ENCODE measurements around the gene PRKG1. TPM values are rescaled to one million over a fixed set of nuclear protein-coding genes. Genes with fewer than 3 reads are reported as not detected.

PRKG1 gene
- total and polyA plus RNA-seq, 2 of the 4 experiments (the other 2 are of a cell fraction) = 3.5 to 18.3 TPM

GRCh38 chr10:51630640-51631005 is 556.3 kb downstream of the PRKG1 start:
- Histone ChIP-seq H3K23ac (ENCODE audit: low read depth, low read length) (no peak overlapping the region), H2BK5ac (ENCODE audit: low read depth, low read length, poor library complexity, severe bottlenecking) (no peak overlapping the region), H3K36me3 (ENCODE audit: control insufficient read depth, insufficient read depth, low read length) (no peaks in the 10 kb centered on the region), H3K14ac (replicated peaks; ENCODE audit: low read depth, low read length) (no peak overlapping the region), H2AK5ac (ENCODE audit: low read depth, low read length) (no peak overlapping the region), H2BK20ac (ENCODE audit: low read depth, low read length) (no peak overlapping the region), H3K27me3 (ENCODE audit: control insufficient read depth, insufficient read depth, low read length) (no peaks in the 10 kb centered on the region), H2BK120ac (ENCODE audit: low read depth, low read length) (no peak overlapping the region), H4K20me1 (ENCODE audit: insufficient read depth, low read length) (peaks cover 5% of the 10 kb centered on the region; the same call in 1 of the 2 replicates), H3K4me1 (ENCODE audit: control insufficient read depth, insufficient read depth, low read length) (peaks cover 4% of the 10 kb centered on the region; the same call in 1 of the 2 replicates), H3K27ac (ENCODE audit: insufficient read depth, low read length) (no peak overlapping the region), H3K9ac (ENCODE audit: low read depth, low read length) (no peak overlapping the region), H3K4ac (ENCODE audit: low read depth, low read length) (no peak overlapping the region), H4K8ac (ENCODE audit: low read depth in 2 of 2, low read length in 2 of 2) (no peak overlapping the region), H3K18ac (ENCODE audit: low read depth, low read length) (no peak overlapping the region), H3K79me1 (ENCODE audit: low read depth in 1 of 2, low read length in 2 of 2) (peaks cover 4% of the 10 kb centered on the region in 2 experiments; a peak in 1 of 4 replicates), H3K9me3 (ENCODE audit: control insufficient read depth, insufficient read depth, low read length) (no peaks in the 10 kb centered on the region), H2AFZ (replicated peaks; ENCODE audit: low read length, poor library complexity) (no peak overlapping the region), H3K4me3 (ENCODE audit: insufficient read depth, low read depth, low read length) (no peak overlapping the region), H4K5ac (ENCODE audit: low read depth, low read length) (no peak overlapping the region), H4K91ac (ENCODE audit: insufficient read depth, low read depth, low read length) (no peak overlapping the region), H3K9me1 (ENCODE audit: insufficient read depth, low read length) (no peaks in the 10 kb centered on the region), H3K56ac (ENCODE audit: extremely low read depth, insufficient read depth, low read length) (no peak overlapping the region), H3K4me2 (ENCODE audit: low read depth, low read length) (no peak overlapping the region), H2BK15ac (ENCODE audit: low read depth, low read length) (no peak overlapping the region), H2AK9ac (replicated peaks; ENCODE audit: low read depth, low read length, poor library complexity) (no peak overlapping the region)
- ChIA-PET POLR2A (ENCODE audit: unreplicated experiment) (no interaction called here), CTCF (interaction anchor here (1.6 kb wide), 1 partner anchor 9 kb away, joined by 3 read pairs; no protein-coding TSS in a partner anchor)
- dilution Hi-C loops (cut with HindIII; ENCODE audit: low sequenced_read_pairs, unreplicated experiment) (no loop called here), in situ Hi-C loops (cut with MboI; ENCODE audit: low sequenced_read_pairs) (no loop called here), intact Hi-C loops (cut with micrococcal nuclease) (no loop called here)
- BruUV-seq (replicated peaks) = no TSS peak
- no peak for ATAC-seq (ENCODE audit: low read depth)
- TF ChIP-seq CHD1 (IDR thresholded peaks at IDR 0.05; ENCODE audit: low read depth, low read length) (no peak), BHLHE40 (IDR thresholded peaks at IDR 0.05; ENCODE audit: low read depth, low read length) (no peak), RFX5 (IDR thresholded peaks at IDR 0.05; ENCODE audit: low read depth, low read length) (no peak), SMC3 (IDR thresholded peaks at IDR 0.05; ENCODE audit: low read depth, low read length) (no peak), NFE2L2 (IDR thresholded peaks at IDR 0.05; ENCODE audit: low read depth, low read length) (no peak), CEBPB (IDR thresholded peaks at IDR 0.05; ENCODE audit: low read depth, low read length) (no peak), FOS (IDR thresholded peaks at IDR 0.05; ENCODE audit: low read depth, low read length) (no peak), ELK1 (IDR thresholded peaks at IDR 0.05; ENCODE audit: borderline replicate concordance, low read depth, low read length) (no peak), RCOR1 (IDR thresholded peaks at IDR 0.05; ENCODE audit: insufficient replicate concordance, low read length) (no peak), MAFK (IDR thresholded peaks at IDR 0.05; ENCODE audit: low read depth, low read length) (no peak), MAZ (IDR thresholded peaks at IDR 0.05; ENCODE audit: borderline replicate concordance, low read depth, low read length) (no peak), POLR2A (IDR thresholded peaks at IDR 0.05; ENCODE audit: low read depth, low read length) (no peak), RAD21 (IDR thresholded peaks at IDR 0.05; ENCODE audit: low read length) (no peak), MXI1 (IDR thresholded peaks at IDR 0.05; ENCODE audit: borderline replicate concordance, low read depth, low read length) (no peak)
- TF ChIP-seq, protein P1, sequence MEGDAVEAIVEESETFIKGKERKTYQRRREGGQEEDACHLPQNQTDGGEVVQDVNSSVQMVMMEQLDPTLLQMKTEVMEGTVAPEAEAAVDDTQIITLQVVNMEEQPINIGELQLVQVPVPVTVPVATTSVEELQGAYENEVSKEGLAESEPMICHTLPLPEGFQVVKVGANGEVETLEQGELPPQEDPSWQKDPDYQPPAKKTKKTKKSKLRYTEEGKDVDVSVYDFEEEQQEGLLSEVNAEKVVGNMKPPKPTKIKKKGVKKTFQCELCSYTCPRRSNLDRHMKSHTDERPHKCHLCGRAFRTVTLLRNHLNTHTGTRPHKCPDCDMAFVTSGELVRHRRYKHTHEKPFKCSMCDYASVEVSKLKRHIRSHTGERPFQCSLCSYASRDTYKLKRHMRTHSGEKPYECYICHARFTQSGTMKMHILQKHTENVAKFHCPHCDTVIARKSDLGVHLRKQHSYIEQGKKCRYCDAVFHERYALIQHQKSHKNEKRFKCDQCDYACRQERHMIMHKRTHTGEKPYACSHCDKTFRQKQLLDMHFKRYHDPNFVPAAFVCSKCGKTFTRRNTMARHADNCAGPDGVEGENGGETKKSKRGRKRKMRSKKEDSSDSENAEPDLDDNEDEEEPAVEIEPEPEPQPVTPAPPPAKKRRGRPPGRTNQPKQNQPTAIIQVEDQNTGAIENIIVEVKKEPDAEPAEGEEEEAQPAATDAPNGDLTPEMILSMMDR (conservative IDR thresholded peaks at IDR 0.05; ENCODE audit: low read depth, low read length) = no peak
- TF ChIP-seq, protein P2, sequence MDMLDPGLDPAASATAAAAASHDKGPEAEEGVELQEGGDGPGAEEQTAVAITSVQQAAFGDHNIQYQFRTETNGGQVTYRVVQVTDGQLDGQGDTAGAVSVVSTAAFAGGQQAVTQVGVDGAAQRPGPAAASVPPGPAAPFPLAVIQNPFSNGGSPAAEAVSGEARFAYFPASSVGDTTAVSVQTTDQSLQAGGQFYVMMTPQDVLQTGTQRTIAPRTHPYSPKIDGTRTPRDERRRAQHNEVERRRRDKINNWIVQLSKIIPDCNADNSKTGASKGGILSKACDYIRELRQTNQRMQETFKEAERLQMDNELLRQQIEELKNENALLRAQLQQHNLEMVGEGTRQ (IDR thresholded peaks at IDR 0.05; ENCODE audit: low read depth, low read length) = no peak
- DNase-seq = no peak
- whole genome bisulfite sequencing, 2 experiments (ENCODE audit: extremely low coverage in 2 of 2, insufficient read length in 1 of 2) = 100% methylated on average over 1 of the region's 7 CpGs; no CpG with 5 or more reads in 1 of the 2 experiments
